CD4-positive, alpha-beta T cell treated with Interferon gamma for 1 hour (primary cell): ENCODE results near the gene GOLGA6L10.
A peak's percentile ranks its signal among the peaks of the same experiment; 100 is the strongest.
"Not testable (repeated sequence)": the region's sequence is repeated elsewhere in the genome, so short reads cannot be mapped to it uniquely, and the experiment has no call there.

ENCODE experiments used
- DNase-seq: peaks from one replicate; pipeline ENCODE4 v3.0.0-alpha.2; 2020

GOLGA6L10 gene

DNA sequence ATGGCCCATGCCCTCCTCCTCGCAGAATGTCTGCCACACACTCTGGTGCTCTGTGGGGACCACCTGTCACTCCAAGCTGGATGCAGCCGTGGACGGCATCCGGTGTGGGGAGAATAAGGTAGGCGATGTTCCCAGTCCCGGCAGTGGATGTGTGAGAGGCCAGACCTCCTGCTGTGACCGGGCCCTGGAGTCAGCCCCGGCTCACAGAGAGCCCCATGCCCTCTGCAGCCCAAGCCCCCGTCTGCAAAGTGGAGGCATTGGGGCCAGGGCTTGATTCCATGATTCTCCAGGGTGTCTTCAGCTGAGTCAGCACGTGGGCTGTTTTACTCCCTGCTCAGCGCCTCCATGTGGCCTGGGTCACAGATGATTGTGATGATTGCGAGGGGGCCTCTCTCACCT lies 32.2 kb downstream of the GOLGA6L10 start:
- DNase-seq = no peak

GRCh38 chr15:82316247-82317090 lies 32.8 kb downstream of the GOLGA6L10 start:
- DNase-seq = not testable (repeated sequence)

DNA sequence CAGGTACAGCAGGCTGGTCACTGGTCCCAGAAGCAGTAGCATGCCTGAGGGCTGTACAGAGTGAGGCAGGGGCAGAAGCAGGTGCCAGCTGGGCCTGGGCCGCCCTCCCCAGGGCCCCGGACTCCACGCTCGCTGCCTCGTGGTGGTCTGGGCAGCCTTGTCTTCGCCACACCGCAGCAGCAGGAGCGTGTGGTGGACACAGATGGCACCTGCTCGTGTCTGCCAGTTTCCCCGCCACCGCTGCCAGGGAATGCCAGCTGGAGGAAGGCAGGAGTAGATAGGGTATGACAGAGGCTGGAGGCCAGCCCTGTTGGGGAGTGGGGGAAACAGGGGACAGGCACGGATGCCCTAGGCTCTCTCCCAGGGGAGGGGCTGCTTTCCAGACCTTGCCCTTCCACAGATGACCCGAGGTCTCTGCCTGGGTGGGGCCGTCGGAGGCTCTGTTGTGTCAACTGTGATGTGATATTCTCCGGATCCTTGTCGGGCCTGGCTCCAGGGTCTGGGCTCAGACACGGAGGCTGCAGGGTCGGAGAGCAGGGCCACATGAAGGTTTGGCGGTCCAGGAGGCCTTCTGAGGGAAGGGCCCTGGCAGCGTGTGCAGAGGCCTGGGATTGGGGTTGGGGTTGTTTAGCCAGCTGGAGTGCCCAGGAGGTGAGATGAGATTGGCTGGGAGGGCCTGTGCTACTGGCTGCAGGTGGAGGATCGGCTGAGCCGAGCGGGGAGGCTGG lies 33.6 kb downstream of the GOLGA6L10 start:
- no peak for DNase-seq

- no peak for DNase-seq
These were observed 34.3 kb downstream of the GOLGA6L10 start for GRCh38 chr15:82314769-82315518.

DNA sequence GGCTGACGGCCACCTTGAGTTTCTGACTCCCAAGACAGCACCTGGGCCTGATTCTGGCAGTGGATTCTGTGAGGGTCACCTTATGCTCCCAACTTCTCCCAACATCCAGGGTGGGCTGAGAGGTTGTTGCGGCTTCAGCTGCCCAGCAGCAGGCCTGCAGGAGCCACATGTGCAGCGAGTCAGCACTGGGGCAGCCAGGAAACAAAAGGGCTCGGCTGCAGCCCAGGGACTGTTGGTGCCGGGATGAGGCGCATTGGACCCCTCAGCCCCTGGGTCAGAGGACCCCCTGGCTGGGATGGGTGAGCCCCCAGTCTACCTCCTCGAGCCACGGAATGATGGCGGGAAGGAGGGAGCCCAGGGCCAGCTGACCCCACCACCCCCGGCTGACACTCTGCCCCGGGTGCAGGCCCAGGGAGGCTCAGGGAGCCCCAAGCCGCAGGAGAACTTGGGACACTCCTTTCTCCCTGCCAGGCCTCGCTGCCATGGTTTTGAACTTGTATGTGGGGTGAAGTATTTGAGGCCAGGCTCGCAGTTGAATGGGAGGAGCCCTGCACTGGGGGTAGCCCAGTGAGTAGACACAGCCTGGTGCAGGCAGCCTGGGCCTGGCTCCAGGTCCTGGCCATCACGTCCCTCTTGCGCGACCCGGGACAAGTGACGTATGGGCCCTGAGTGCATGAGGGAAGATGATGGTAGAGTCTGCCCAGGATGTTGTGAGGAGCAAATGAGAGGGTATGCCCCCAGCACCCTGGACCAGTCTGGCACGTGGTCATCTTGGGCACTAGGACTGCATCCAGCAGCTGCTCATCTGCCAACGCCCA lies 35.1 kb downstream of the GOLGA6L10 start:
- DNase-seq = not testable (repeated sequence)

GRCh38 chr15:82313446-82313845 lies 35.8 kb downstream of the GOLGA6L10 start:
- DNase-seq = no peak

- no peak for DNase-seq
These were observed 36.5 kb downstream of the GOLGA6L10 start for GRCh38 chr15:82312586-82313349.

DNA sequence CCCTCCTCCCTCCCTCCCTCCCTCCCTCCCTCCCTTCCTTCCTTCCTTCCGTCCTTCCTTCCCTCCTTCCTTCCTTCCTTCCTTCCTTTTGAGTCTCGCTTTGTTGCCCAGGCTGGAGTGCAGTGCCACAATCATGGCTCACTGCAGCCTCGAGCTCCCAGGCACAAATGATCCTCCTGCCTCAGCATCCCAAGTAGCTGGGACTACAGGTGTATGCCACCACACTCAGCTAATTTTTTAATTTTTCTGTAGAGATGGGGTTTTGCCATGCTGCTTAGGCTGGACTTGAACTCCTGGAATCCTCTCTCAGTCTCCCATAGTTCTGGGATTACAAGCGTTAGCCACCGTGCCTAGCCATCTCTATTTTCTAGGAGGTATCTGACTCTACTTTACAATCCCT lies 38.0 kb downstream of the GOLGA6L10 start:
- not testable (repeated sequence) for DNase-seq

GRCh38 chr15:82309802-82310201 lies 39.5 kb downstream of the GOLGA6L10 start:
- no peak for DNase-seq

DNA sequence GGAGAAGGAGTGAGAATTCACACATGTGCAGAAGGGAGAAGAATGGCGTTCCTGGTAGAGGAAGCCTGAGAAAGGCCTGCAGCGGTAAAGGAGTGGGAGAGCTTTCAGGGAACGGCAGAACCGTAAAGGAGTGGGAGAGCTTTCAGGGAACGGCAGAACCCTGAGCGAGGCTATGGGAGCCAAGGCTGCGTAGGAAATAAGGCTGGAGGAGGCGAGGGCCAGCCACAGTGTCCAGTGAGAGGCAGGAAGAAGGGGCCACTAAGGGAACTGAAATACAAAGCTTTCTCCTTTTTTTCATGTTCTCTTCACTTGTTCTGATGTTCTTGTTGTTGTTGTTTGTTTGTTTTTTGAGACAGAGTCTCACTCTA lies 41.6 kb downstream of the GOLGA6L10 start:
- DNase-seq = no peak

GRCh38 chr15:82306791-82307713 lies 42.2 kb downstream of the GOLGA6L10 start:
- no peak for DNase-seq

DNA sequence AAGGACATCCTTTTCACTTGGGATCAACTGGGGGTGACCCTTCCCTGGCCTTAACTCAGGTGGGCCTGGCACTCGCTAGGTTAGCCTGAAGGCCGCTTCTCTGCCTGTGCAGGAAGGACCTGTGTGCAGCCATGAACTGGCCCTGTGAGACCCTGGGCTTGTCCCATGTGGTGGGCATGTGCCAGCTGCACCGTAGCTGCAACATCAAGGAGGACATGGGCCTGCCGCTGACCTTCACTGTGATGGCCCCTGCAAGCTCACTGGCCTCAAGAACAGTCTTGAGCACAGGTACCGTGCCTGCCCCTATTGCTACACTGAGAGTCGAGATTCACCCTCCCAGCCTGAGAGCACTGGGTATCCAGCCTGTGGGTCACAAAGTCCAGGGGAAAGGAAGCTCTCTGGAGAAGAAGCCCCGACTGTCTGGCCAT lies 43.6 kb downstream of the GOLGA6L10 start:
- DNase-seq = no peak

- DNase-seq = no peak
These were observed 44.5 kb downstream of the GOLGA6L10 start for GRCh38 chr15:82304778-82305090.

DNA sequence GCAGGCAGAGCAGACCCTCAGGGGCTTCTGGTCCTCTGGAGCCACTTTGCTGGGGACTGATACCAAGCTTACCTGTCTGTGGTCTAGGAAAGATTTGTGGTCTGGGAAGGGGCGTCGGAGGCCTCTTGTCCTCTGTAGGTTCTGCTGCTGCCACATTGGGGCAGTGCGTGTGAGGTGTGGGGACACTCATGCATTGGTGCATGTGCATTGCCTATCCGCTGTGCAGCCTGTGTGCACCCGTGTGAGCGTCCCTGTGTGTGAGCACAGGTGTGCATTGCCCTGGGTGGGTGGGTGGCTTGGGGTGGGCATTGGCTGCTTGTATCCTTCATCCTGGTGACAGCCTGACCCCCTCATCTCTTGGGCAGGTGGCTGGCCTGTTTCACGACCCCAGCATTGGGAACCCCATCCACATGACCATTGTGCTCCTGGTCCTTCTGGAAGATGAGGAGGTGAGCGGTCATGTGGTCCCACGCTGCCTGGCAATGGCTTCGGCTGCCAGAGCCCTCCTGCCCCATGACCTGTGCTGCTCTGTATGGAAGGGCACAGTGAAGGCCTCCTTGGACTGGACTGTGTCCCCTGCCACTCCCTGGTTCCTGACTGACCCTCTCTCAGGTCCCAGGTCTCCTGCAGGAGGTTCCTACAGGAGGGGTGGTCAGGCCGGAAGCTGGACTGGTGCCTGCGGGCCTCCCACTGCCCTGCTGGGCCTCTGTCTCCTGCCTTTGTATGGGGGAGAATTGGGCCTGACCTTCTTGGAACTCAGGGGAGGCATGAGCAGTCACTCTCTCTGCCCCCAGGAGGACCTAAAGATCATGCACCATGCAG lies 45.1 kb downstream of the GOLGA6L10 start:
- no peak for DNase-seq

GRCh38 chr15:82301296-82302016 lies 47.8 kb downstream of the GOLGA6L10 start:
- no peak for DNase-seq

DNA sequence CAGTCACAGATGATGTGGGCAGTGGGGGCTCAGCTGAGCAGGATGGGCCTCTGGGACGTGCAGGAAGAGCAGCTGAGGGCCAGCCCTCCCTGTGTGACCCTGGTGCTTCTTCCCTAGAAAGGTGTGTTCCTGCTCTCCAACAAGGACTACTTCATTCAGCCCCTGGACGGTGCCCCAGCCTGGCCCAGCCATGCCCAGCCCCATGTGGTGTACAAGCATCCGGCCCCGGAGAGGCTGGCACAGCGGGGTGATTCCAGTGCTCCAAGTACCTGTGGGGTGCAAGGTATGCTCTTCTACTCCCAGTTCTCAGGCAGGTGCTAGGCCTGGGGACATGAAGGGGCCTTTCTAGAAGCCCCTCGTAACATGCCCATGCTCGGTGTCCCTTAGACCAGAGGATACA lies 48.4 kb downstream of the GOLGA6L10 start:
- DNase-seq = no peak

DNA sequence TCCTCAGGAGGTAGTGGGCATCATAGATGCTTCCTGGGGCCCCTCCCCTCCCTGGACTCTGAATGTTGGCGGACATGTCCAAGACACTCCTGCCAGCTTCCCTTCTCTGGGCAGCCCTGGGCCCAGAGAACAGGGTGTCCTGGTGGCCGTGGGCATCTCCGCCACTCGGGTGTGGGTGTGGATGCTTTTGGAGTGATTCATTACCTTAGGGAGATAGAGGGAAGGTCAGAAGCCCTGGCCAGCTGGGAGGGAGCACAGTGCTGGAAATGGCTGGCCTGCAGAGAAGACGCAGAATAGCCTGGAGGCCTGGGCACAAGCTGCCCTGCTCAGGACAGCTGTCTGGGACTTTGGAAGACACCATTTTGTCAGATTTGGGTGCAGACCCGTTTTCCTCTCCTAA lies 48.9 kb downstream of the GOLGA6L10 start:
- DNase-seq = not testable (repeated sequence)

DNA sequence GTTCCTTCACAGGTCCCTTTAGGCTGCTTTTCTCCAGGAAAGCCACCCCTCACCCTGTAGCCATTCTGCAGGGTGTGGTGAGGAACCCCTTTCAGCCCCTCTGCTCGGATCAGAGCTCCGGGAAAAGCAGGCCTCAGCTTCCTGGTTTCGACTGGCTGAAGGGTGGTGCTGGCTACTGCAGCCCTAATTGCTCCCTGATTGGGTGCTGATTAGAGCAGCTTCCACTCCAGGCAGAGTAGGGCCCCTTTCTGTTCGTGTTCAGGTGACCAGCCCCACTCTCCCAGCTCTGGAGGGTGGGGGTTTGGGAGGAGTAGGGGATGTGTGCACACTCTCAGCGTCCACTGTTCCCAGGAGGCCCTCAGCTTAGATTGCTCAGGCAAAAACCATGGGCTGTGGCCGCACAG lies 49.8 kb downstream of the GOLGA6L10 start:
- DNase-seq = not testable (repeated sequence)

DNA sequence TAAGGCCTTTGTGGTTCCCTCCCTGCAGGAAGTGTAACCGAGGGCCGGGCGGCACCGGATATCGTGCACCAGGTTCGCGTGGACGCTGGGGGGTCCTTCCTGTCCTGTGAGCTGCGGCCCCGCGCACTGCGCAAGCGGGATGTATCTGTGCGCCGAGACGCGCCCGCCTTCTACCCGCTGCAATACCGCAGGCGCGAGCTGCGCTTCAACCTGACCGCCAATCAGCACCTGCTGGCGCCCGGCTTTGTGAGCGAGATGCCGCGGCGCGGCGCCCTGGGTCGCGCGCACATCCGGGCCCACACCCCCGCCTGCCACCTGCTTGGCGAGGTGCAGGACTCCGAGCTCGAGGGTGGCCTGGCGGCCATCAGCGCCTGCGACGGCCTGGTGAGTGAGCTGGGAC lies 50.8 kb downstream of the GOLGA6L10 start:
- DNase-seq = peak; percentile 47
